Measurements from ENCODE around the gene MYZAP.

DNA sequence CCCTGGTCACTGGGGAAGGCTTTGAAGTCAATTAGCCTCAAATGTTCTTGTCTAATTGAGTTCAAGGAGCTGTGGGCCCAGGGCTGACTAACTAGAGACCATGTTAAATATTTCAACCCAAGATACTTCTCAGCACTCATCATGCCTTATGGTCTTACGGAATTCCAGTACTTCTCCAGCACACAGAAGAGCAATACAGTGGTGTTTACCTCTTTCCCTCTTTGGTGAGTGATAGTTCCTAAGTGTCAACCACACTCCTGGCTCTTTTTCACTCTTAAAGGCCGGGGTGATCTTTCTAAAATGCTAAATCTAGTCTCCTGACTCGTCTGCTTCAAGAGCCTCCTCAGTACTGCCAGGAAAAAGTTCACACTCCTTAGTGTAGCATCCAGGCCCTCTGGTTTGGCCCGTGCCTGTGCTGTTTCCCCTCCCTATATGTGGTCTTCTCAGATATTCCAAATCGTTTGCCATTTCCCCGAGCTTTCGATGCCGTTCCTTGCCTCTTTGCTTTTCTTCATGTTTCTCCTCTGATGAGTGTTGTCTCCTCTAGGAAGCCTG lies 4.7 kb downstream of the MYZAP start:
- TF ChIP-seq, protein P1, sequence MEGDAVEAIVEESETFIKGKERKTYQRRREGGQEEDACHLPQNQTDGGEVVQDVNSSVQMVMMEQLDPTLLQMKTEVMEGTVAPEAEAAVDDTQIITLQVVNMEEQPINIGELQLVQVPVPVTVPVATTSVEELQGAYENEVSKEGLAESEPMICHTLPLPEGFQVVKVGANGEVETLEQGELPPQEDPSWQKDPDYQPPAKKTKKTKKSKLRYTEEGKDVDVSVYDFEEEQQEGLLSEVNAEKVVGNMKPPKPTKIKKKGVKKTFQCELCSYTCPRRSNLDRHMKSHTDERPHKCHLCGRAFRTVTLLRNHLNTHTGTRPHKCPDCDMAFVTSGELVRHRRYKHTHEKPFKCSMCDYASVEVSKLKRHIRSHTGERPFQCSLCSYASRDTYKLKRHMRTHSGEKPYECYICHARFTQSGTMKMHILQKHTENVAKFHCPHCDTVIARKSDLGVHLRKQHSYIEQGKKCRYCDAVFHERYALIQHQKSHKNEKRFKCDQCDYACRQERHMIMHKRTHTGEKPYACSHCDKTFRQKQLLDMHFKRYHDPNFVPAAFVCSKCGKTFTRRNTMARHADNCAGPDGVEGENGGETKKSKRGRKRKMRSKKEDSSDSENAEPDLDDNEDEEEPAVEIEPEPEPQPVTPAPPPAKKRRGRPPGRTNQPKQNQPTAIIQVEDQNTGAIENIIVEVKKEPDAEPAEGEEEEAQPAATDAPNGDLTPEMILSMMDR (IDR thresholded peaks at IDR 0.05), result no peak
- TF ChIP-seq ZFX (IDR thresholded peaks at IDR 0.05; ENCODE audit: borderline replicate concordance), result no peak

All from 22Rv1 (cell line).